ENCODE measurements around the gene EEIG2. TPM values are rescaled to one million over a fixed set of nuclear protein-coding genes. Genes with fewer than 3 reads are reported as not detected.

EEIG2 gene
- polyA plus RNA-seq, 1 of the 3 experiments (the other 2 are of a cell fraction) = 2.9 TPM

- H3K9ac ChIP-seq = peak overlapping the region; percentile 52; the same call in 1 of the 2 replicates
- H3K9me2 ChIP-seq = no peaks in the 10 kb centered on the region
- no peaks in the 10 kb centered on the region for H3K9me3 ChIP-seq
- peaks cover 18% of the 10 kb centered on the region for H3F3A ChIP-seq (replicated peaks; ENCODE audit: insufficient read depth)
- no peaks in the 10 kb centered on the region for H3K27me3 ChIP-seq (ENCODE audit: insufficient read depth)
- ChIA-PET POLR2A (no interaction called here), CTCF (no interaction called here)
- no peak for TF ChIP-seq GABPA (IDR thresholded peaks at IDR 0.05; ENCODE audit: low read depth)
- TF ChIP-seq GATA2 (CRISPR knock-in tag; IDR thresholded peaks at IDR 0.05) = no peak
- TF ChIP-seq TEAD4 (IDR thresholded peaks at IDR 0.05; ENCODE audit: borderline replicate concordance, insufficient read depth) = no peak
- no peak for TF ChIP-seq FOXJ3 (CRISPR knock-in tag; IDR thresholded peaks at IDR 0.05)
- TF ChIP-seq RAD21 (IDR thresholded peaks at IDR 0.05; ENCODE audit: low read length) = no peak
- no peak for TF ChIP-seq RFX5 (IDR thresholded peaks at IDR 0.05; ENCODE audit: low read length)
- no peak for TF ChIP-seq IRF3 (IDR thresholded peaks at IDR 0.05; ENCODE audit: low read depth, low read length)
- H3K36me3 ChIP-seq (replicated peaks in 1 of 2; ENCODE audit: control insufficient read depth in 1 of 2, insufficient read depth in 2 of 2, low read length in 1 of 2) = no peaks in the 10 kb centered on the region
- 15% methylated on average over 2 of the region's 2 CpGs for WGBS (ENCODE audit: low lambda C conversion rate)
- H3K4me1 ChIP-seq (ENCODE audit: control insufficient read depth in 1 of 2, insufficient read depth in 2 of 2, low read depth in 1 of 2, low read length in 1 of 2) = peaks cover 9 to 41% of the 10 kb centered on the region in 2 experiments
- H2AFZ ChIP-seq (ENCODE audit: low read depth) = no peak overlapping the region
- peak overlapping the region; percentile 70 to 82 for H3K27ac ChIP-seq (ENCODE audit: low read depth in 2 of 2, low read length in 1 of 2)
- peak overlapping the region in 1 of 2 experiments; percentile 28; a peak in 1 of 4 replicates for H3K4me3 ChIP-seq (ENCODE audit: low read depth in 2 of 2, low read length in 1 of 2)
- peaks cover 10% of the 10 kb centered on the region for H3K79me2 ChIP-seq (ENCODE audit: insufficient read depth)
- peak overlapping the region; percentile 47 for H3K4me2 ChIP-seq
- no peak for DNase-seq
- H4K20me1 ChIP-seq (ENCODE audit: insufficient read depth) = no peaks in the 10 kb centered on the region
Measured at GRCh38 chr1:108590441-108590840, 30.5 kb downstream of the EEIG2 start.

DNA sequence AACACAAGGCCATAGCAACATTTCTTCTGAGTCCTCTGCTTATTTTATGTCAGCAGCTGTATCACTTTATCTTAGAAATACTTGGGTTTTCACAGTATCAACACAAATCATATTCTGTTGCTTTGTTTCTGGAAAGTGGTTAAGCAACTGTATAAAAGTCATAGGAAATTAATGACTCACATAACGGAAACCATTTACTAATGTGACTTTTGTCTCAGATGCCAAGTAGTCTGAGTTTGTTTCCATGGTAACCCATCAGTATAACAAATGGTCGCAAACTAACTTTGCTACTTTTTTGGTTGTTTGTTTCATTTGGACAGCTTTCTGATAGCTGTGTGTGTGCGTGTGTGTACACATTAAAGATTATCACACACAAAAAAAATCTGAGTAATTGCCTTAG lies 31.1 kb downstream of the EEIG2 start:
- CTCF ChIA-PET = no interaction called here
- peak overlapping the region; percentile 70 to 82; a peak in 3 of 4 replicates for H3K27ac ChIP-seq (ENCODE audit: low read depth in 2 of 2, low read length in 1 of 2)

More for the DNA sequence above, 31.1 kb downstream of the EEIG2 start:
- no peaks in the 10 kb centered on the region for H4K20me1 ChIP-seq (ENCODE audit: insufficient read depth)
- no peak for DNase-seq
- peak overlapping the region; percentile 52; the same call in 1 of the 2 replicates for H3K9ac ChIP-seq
- peak; percentile 58; the same call in 1 of the 2 replicates for TF ChIP-seq TEAD4 (IDR thresholded peaks at IDR 0.05; ENCODE audit: borderline replicate concordance, insufficient read depth)
- TF ChIP-seq ELF1 (IDR thresholded peaks at IDR 0.05) = no peak
- peak in 1 of 2 experiments; percentile 78; a peak in 1 of 4 replicates for TF ChIP-seq EP300 (IDR thresholded peaks at IDR 0.05; ENCODE audit: borderline replicate concordance in 1 of 2, low read depth in 1 of 2, low read length in 1 of 2)
- 0 out of 2 replicates have a peak, but pooled peaks have one; percentile 30 for TF ChIP-seq MEF2A (IDR thresholded peaks at IDR 0.05; ENCODE audit: borderline replicate concordance, low read depth)
- TF ChIP-seq, protein P1, sequence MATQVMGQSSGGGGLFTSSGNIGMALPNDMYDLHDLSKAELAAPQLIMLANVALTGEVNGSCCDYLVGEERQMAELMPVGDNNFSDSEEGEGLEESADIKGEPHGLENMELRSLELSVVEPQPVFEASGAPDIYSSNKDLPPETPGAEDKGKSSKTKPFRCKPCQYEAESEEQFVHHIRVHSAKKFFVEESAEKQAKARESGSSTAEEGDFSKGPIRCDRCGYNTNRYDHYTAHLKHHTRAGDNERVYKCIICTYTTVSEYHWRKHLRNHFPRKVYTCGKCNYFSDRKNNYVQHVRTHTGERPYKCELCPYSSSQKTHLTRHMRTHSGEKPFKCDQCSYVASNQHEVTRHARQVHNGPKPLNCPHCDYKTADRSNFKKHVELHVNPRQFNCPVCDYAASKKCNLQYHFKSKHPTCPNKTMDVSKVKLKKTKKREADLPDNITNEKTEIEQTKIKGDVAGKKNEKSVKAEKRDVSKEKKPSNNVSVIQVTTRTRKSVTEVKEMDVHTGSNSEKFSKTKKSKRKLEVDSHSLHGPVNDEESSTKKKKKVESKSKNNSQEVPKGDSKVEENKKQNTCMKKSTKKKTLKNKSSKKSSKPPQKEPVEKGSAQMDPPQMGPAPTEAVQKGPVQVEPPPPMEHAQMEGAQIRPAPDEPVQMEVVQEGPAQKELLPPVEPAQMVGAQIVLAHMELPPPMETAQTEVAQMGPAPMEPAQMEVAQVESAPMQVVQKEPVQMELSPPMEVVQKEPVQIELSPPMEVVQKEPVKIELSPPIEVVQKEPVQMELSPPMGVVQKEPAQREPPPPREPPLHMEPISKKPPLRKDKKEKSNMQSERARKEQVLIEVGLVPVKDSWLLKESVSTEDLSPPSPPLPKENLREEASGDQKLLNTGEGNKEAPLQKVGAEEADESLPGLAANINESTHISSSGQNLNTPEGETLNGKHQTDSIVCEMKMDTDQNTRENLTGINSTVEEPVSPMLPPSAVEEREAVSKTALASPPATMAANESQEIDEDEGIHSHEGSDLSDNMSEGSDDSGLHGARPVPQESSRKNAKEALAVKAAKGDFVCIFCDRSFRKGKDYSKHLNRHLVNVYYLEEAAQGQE (IDR thresholded peaks at IDR 0.05; ENCODE audit: low read depth, low read length) = no peak
- TF ChIP-seq POLR2AphosphoS5 (IDR thresholded peaks at IDR 0.05; ENCODE audit: low read depth, low read length) = peak; percentile 37; the same call in 1 of the 2 replicates
- TF ChIP-seq FOSL2 (IDR thresholded peaks at IDR 0.05; ENCODE audit: borderline replicate concordance, low read depth) = peak; percentile 68; the same call in 1 of the 2 replicates
- TF ChIP-seq, protein P2, sequence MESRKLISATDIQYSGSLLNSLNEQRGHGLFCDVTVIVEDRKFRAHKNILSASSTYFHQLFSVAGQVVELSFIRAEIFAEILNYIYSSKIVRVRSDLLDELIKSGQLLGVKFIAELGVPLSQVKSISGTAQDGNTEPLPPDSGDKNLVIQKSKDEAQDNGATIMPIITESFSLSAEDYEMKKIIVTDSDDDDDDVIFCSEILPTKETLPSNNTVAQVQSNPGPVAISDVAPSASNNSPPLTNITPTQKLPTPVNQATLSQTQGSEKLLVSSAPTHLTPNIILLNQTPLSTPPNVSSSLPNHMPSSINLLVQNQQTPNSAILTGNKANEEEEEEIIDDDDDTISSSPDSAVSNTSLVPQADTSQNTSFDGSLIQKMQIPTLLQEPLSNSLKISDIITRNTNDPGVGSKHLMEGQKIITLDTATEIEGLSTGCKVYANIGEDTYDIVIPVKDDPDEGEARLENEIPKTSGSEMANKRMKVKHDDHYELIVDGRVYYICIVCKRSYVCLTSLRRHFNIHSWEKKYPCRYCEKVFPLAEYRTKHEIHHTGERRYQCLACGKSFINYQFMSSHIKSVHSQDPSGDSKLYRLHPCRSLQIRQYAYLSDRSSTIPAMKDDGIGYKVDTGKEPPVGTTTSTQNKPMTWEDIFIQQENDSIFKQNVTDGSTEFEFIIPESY (IDR thresholded peaks at IDR 0.05; ENCODE audit: borderline replicate concordance, low read depth) = peak; percentile 40; the same call in 1 of the 2 replicates
- no peak for TF ChIP-seq RXRA (IDR thresholded peaks at IDR 0.05; ENCODE audit: borderline replicate concordance, low read depth)
- TF ChIP-seq NFIC (IDR thresholded peaks at IDR 0.05; ENCODE audit: borderline replicate concordance) = peak; percentile 89
- TF ChIP-seq JUND (IDR thresholded peaks at IDR 0.05) = peak; percentile 75
- peak; percentile 87 for TF ChIP-seq TCF12 (IDR thresholded peaks at IDR 0.05)
- TF ChIP-seq PBX3 (IDR thresholded peaks at IDR 0.05) = peak; percentile 91
- H3F3A ChIP-seq (replicated peaks; ENCODE audit: insufficient read depth) = peaks cover 13% of the 10 kb centered on the region
- H3K9me2 ChIP-seq = no peaks in the 10 kb centered on the region
- POLR2A ChIA-PET = no interaction called here
- no peak overlapping the region; a peak in 2 of 4 replicates for H3K4me3 ChIP-seq (ENCODE audit: low read depth in 2 of 2, low read length in 1 of 2)
- peaks cover 12 to 40% of the 10 kb centered on the region in 2 experiments for H3K4me1 ChIP-seq (ENCODE audit: control insufficient read depth in 1 of 2, insufficient read depth in 2 of 2, low read depth in 1 of 2, low read length in 1 of 2)
- H3K4me2 ChIP-seq = peak overlapping the region; percentile 47
- no peak overlapping the region for H2AFZ ChIP-seq (ENCODE audit: low read depth)
- peaks cover 10% of the 10 kb centered on the region for H3K79me2 ChIP-seq (ENCODE audit: insufficient read depth)
- H3K36me3 ChIP-seq (replicated peaks in 1 of 2; ENCODE audit: control insufficient read depth in 1 of 2, insufficient read depth in 2 of 2, low read length in 1 of 2) = no peaks in the 10 kb centered on the region
- no peaks in the 10 kb centered on the region for H3K27me3 ChIP-seq (ENCODE audit: insufficient read depth)
- no peaks in the 10 kb centered on the region for H3K9me3 ChIP-seq
- WGBS (ENCODE audit: low lambda C conversion rate) = 8% methylated on average over 3 of the region's 3 CpGs

Measured in SK-N-SH (cell line).